Central memory CD8-positive, alpha-beta T cell (primary cell): ENCODE data around the gene OR5A2.
"Not testable (repeated sequence)": the region's sequence is repeated elsewhere in the genome, so short reads cannot be mapped to it uniquely, and the experiment has no call there.

Experiments
- ATAC-seq: fragments of 150-1000 bp; cut with Tn5 transposase; replicated peaks from 2 replicates; pipeline ENCODE4 v1.10.0; 2022; ENCODE audit warnings: mild to moderate bottlenecking, moderate FRiP score, moderate number of reproducible peaks; ENCODE audit not compliant: poor library complexity, severe bottlenecking; ENCODE audit errors: extremely low read depth
- DNase-seq, 2 donors: peaks; one replicate each; pipeline ENCODE4 v3.0.0; 2021; ENCODE audit warnings: low spot score in 2 of 2
- H3K27ac Mint-ChIP-seq: one replicate; pipeline ENCODE4 v1.8.0; 2022; ENCODE audit warnings: low read depth, mild to moderate bottlenecking, moderate library complexity, mixed read lengths
- H3K27me3 Mint-ChIP-seq: one replicate; pipeline ENCODE4 v1.8.0; 2022; ENCODE audit warnings: mixed read lengths
- H3K36me3 Mint-ChIP-seq: one replicate; pipeline ENCODE4 v1.8.0; 2022; ENCODE audit warnings: mild to moderate bottlenecking, moderate library complexity, mixed read lengths; ENCODE audit not compliant: insufficient read depth
- H3K4me1 Mint-ChIP-seq: one replicate; pipeline ENCODE4 v1.8.0; 2022; ENCODE audit warnings: mixed read lengths
- H3K4me3 Mint-ChIP-seq: one replicate; pipeline ENCODE4 v1.8.0; 2022; ENCODE audit warnings: mild to moderate bottlenecking, moderate library complexity, mixed read lengths
- H3K9me3 Mint-ChIP-seq: one replicate; pipeline ENCODE4 v1.8.0; 2022; ENCODE audit warnings: mixed read lengths

The OR5A2 gene

GRCh38 chr11:59423835-59424234, 2.4 kb downstream of the OR5A2 start:
- no peak overlapping the region for H3K27ac Mint-ChIP-seq
- no peaks in the 10 kb centered on the region for H3K4me1 Mint-ChIP-seq
- DNase-seq (no peak), ATAC-seq (no peak)
- no peaks in the 10 kb centered on the region for H3K36me3 Mint-ChIP-seq
- no peaks in the 10 kb centered on the region for H3K9me3 Mint-ChIP-seq
- H3K4me3 Mint-ChIP-seq, result no peak overlapping the region
- H3K27me3 Mint-ChIP-seq, result peaks cover 43% of the 10 kb centered on the region

GRCh38 chr11:59418156-59418555, 8.1 kb downstream of the OR5A2 start:
- H3K27me3 Mint-ChIP-seq, result peaks cover 63% of the 10 kb centered on the region
- DNase-seq (no peak), ATAC-seq (no peak)
- H3K9me3 Mint-ChIP-seq, result no peaks in the 10 kb centered on the region
- no peak overlapping the region for H3K4me3 Mint-ChIP-seq
- no peaks in the 10 kb centered on the region for H3K36me3 Mint-ChIP-seq
- no peak overlapping the region for H3K27ac Mint-ChIP-seq
- H3K4me1 Mint-ChIP-seq, result no peaks in the 10 kb centered on the region

- Mint-ChIP-seq H3K4me3 (no peak overlapping the region), H3K27me3 (peaks cover 66% of the 10 kb centered on the region), H3K4me1 (no peaks in the 10 kb centered on the region), H3K27ac (no peak overlapping the region), H3K36me3 (no peaks in the 10 kb centered on the region), H3K9me3 (no peaks in the 10 kb centered on the region)
- no peak for DNase-seq
- no peak for ATAC-seq
These were observed 9.2 kb downstream of the OR5A2 start for GRCh38 chr11:59417023-59417422.

GRCh38 chr11:59416613-59417012, 9.6 kb downstream of the OR5A2 start:
- DNase-seq, result no peak

GRCh38 chr11:59415111-59415510, 11.1 kb downstream of the OR5A2 start:
- Mint-ChIP-seq H3K27me3 (peaks cover 55% of the 10 kb centered on the region), H3K9me3 (peaks cover 6% of the 10 kb centered on the region), H3K4me1 (no peaks in the 10 kb centered on the region), H3K4me3 (no peak overlapping the region), H3K36me3 (no peaks in the 10 kb centered on the region), H3K27ac (no peak overlapping the region)
- DNase-seq (no peak), ATAC-seq (no peak)

More at GRCh38 chr11:59416613-59417012, 9.6 kb downstream of the OR5A2 start:
- ATAC-seq, result no peak
- H3K9me3 Mint-ChIP-seq, result no peaks in the 10 kb centered on the region
- H3K4me3 Mint-ChIP-seq, result no peak overlapping the region
- H3K27me3 Mint-ChIP-seq, result peaks cover 66% of the 10 kb centered on the region
- H3K27ac Mint-ChIP-seq, result no peak overlapping the region
- H3K4me1 Mint-ChIP-seq, result no peaks in the 10 kb centered on the region
- no peaks in the 10 kb centered on the region for H3K36me3 Mint-ChIP-seq

- Mint-ChIP-seq H3K4me3 (no peak overlapping the region), H3K27me3 (peaks cover 53% of the 10 kb centered on the region), H3K27ac (no peak overlapping the region), H3K36me3 (no peaks in the 10 kb centered on the region), H3K4me1 (no peaks in the 10 kb centered on the region), H3K9me3 (peaks cover 7% of the 10 kb centered on the region)
- ATAC-seq (no peak), DNase-seq (no peak)
These were observed 12.6 kb downstream of the OR5A2 start for GRCh38 chr11:59413646-59414045.

- Mint-ChIP-seq H3K4me3 (no peak overlapping the region), H3K27me3 (peaks cover 5% of the 10 kb centered on the region), H3K4me1 (no peaks in the 10 kb centered on the region), H3K27ac (no peak overlapping the region), H3K36me3 (no peaks in the 10 kb centered on the region), H3K9me3 (peaks cover 7% of the 10 kb centered on the region)
- ATAC-seq (no peak), DNase-seq (no peak)
These were observed 22.7 kb downstream of the OR5A2 start for GRCh38 chr11:59403546-59403945.

GRCh38 chr11:59401262-59401552, 25.0 kb downstream of the OR5A2 start:
- Mint-ChIP-seq H3K4me3 (no peak overlapping the region), H3K27ac (no peak overlapping the region), H3K9me3 (peaks cover 7% of the 10 kb centered on the region), H3K4me1 (no peaks in the 10 kb centered on the region), H3K36me3 (no peaks in the 10 kb centered on the region), H3K27me3 (peaks cover 5% of the 10 kb centered on the region)
- DNase-seq, result no peak
- ATAC-seq, result no peak

- Mint-ChIP-seq H3K4me3 (no peak overlapping the region), H3K27me3 (peaks cover 5% of the 10 kb centered on the region), H3K4me1 (no peaks in the 10 kb centered on the region), H3K27ac (no peak overlapping the region), H3K36me3 (no peaks in the 10 kb centered on the region), H3K9me3 (peaks cover 7% of the 10 kb centered on the region)
- no peak for ATAC-seq
- no peak for DNase-seq
These were observed 25.6 kb downstream of the OR5A2 start for GRCh38 chr11:59400461-59401261.

- no peaks in the 10 kb centered on the region for H3K36me3 Mint-ChIP-seq
- DNase-seq (no peak), ATAC-seq (no peak)
- H3K27ac Mint-ChIP-seq, result no peak overlapping the region
- H3K4me1 Mint-ChIP-seq, result no peaks in the 10 kb centered on the region
- no peaks in the 10 kb centered on the region for H3K9me3 Mint-ChIP-seq
- H3K4me3 Mint-ChIP-seq, result no peak overlapping the region
- peaks cover 21% of the 10 kb centered on the region for H3K27me3 Mint-ChIP-seq
These were observed 32.0 kb downstream of the OR5A2 start for GRCh38 chr11:59394186-59394585.

- no peak for DNase-seq
- no peak for ATAC-seq
- Mint-ChIP-seq H3K4me1 (no peaks in the 10 kb centered on the region), H3K27me3 (peaks cover 10% of the 10 kb centered on the region), H3K4me3 (no peak overlapping the region), H3K36me3 (no peaks in the 10 kb centered on the region), H3K9me3 (no peaks in the 10 kb centered on the region), H3K27ac (no peak overlapping the region)
These were observed 45.8 kb downstream of the OR5A2 start for GRCh38 chr11:59380263-59381059.

GRCh38 chr11:59372324-59372723, 53.9 kb downstream of the OR5A2 start:
- not testable (repeated sequence) for H3K27ac Mint-ChIP-seq, H3K36me3 Mint-ChIP-seq, H3K4me3 Mint-ChIP-seq, H3K4me1 Mint-ChIP-seq, ATAC-seq, DNase-seq, H3K9me3 Mint-ChIP-seq
- H3K27me3 Mint-ChIP-seq, result peaks cover 55% of the 10 kb centered on the region
